Measurements from ENCODE around the gene GNG13. TPM values are rescaled to one million over a fixed set of nuclear protein-coding genes. Genes with fewer than 3 reads are reported as not detected.
"Not testable (repeated sequence)": the region's sequence is repeated elsewhere in the genome, so short reads cannot be mapped to it uniquely, and the experiment has no call there.

Gene GNG13
- total and polyA plus RNA-seq, 8 donors = not detected

DNA sequence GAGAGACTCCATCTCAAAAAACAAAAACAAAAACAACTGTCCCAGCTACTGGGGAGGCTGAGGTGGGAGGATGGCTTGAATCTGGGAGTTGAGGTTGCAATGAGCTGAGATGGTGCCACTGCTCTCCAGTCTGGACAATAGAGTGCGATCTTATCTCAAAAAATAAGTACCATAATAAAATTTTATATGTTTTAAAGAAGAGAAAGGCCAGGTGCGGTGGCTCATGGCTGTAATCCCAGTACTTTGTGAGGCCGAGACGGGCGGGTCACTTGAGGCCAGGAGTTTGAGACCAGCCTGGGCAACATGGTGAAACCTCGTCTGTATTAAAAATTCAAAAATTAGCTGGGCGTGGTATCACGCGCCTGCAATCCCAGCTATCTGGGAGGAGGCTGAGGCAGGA lies 23.7 kb downstream of the GNG13 start:
- no peak for DNase-seq
- Histone ChIP-seq H3K27me3 (peaks cover 0 to 83% (median 11%) of the 10 kb centered on the region in 3 donors), H3K9me3 (no peaks in the 10 kb centered on the region), H3K27ac (no peak overlapping the region), H3K36me3 (no peaks in the 10 kb centered on the region), H3K4me3 (no peak overlapping the region), H3K4me1 (no peaks in the 10 kb centered on the region)
- WGBS, 5 donors = 84 to 91% (median 88%) methylated on average over 9 of the region's 9 CpGs
- TF ChIP-seq POLR2A (IDR thresholded peaks at IDR 0.05) (no peak), EP300 (IDR thresholded peaks at IDR 0.05) (no peak), POLR2AphosphoS5 (IDR thresholded peaks at IDR 0.05) (no peak)
- TF ChIP-seq, protein P1, sequence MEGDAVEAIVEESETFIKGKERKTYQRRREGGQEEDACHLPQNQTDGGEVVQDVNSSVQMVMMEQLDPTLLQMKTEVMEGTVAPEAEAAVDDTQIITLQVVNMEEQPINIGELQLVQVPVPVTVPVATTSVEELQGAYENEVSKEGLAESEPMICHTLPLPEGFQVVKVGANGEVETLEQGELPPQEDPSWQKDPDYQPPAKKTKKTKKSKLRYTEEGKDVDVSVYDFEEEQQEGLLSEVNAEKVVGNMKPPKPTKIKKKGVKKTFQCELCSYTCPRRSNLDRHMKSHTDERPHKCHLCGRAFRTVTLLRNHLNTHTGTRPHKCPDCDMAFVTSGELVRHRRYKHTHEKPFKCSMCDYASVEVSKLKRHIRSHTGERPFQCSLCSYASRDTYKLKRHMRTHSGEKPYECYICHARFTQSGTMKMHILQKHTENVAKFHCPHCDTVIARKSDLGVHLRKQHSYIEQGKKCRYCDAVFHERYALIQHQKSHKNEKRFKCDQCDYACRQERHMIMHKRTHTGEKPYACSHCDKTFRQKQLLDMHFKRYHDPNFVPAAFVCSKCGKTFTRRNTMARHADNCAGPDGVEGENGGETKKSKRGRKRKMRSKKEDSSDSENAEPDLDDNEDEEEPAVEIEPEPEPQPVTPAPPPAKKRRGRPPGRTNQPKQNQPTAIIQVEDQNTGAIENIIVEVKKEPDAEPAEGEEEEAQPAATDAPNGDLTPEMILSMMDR (IDR thresholded peaks at IDR 0.05) = no peak
- intact Hi-C loops (cut with DNase I; ENCODE audit: low total_unique reads) = no loop called here

- H3K27ac ChIP-seq; DNase-seq; H3K4me3 ChIP-seq; H3K4me1 ChIP-seq; H3K36me3 ChIP-seq; H3K9me3 ChIP-seq; intact Hi-C loops (cut with DNase I; ENCODE audit: low total_unique reads): not testable (repeated sequence)
- H3K27me3 ChIP-seq = peaks cover 0 to 83% (median 11%) of the 10 kb centered on the region in 3 donors
- WGBS, 5 donors = 79 to 92% (median 86%) methylated on average over 10 of the region's 10 CpGs
Observed at GRCh38 chr16:776298-776697, 24.2 kb downstream of the GNG13 start.

GRCh38 chr16:775236-775796 lies 25.2 kb downstream of the GNG13 start:
- WGBS, 5 donors = 71 to 78% (median 74%) methylated on average over 31 to 36 of the region's 36 CpGs

GRCh38 chr16:774086-775001 lies 26.2 kb downstream of the GNG13 start:
- H3K36me3 ChIP-seq = no peaks in the 10 kb centered on the region
- intact Hi-C loops (cut with DNase I; ENCODE audit: low total_unique reads) = no loop called here
- no peak overlapping the region for H3K4me3 ChIP-seq
- WGBS, 5 donors = 76 to 85% (median 78%) methylated on average over 26 to 46 of the region's 46 CpGs
- no peak for DNase-seq
- TF ChIP-seq POLR2AphosphoS5 (IDR thresholded peaks at IDR 0.05) = no peak
- TF ChIP-seq, protein P1 (IDR thresholded peaks at IDR 0.05) = no peak
- no peak for TF ChIP-seq POLR2A (IDR thresholded peaks at IDR 0.05)
- TF ChIP-seq EP300 (IDR thresholded peaks at IDR 0.05) = no peak
- peaks cover 0 to 83% (median 11%) of the 10 kb centered on the region in 3 donors for H3K27me3 ChIP-seq
- H3K9me3 ChIP-seq = no peaks in the 10 kb centered on the region
- no peak overlapping the region for H3K27ac ChIP-seq
- H3K4me1 ChIP-seq = no peaks in the 10 kb centered on the region

More at GRCh38 chr16:775236-775796, 25.2 kb downstream of the GNG13 start:
- TF ChIP-seq POLR2AphosphoS5 (IDR thresholded peaks at IDR 0.05) (no peak), POLR2A (IDR thresholded peaks at IDR 0.05) (no peak), EP300 (IDR thresholded peaks at IDR 0.05) (no peak)
- TF ChIP-seq, protein P1 (IDR thresholded peaks at IDR 0.05) = no peak
- Histone ChIP-seq H3K4me3 (no peak overlapping the region), H3K36me3 (no peaks in the 10 kb centered on the region), H3K27me3 (peaks cover 0 to 83% (median 11%) of the 10 kb centered on the region in 3 donors), H3K9me3 (no peaks in the 10 kb centered on the region), H3K4me1 (no peaks in the 10 kb centered on the region), H3K27ac (no peak overlapping the region)
- intact Hi-C loops (cut with DNase I; ENCODE audit: low total_unique reads) = no loop called here
- DNase-seq = no peak

Measured in stomach (tissue), 9 donors.